ENCODE data around the gene CCDC185. TPM values are rescaled to one million over a fixed set of nuclear protein-coding genes. Genes with fewer than 3 reads are reported as not detected.

Gene CCDC185
- not detected in 2 replicates for total RNA-seq

DNA sequence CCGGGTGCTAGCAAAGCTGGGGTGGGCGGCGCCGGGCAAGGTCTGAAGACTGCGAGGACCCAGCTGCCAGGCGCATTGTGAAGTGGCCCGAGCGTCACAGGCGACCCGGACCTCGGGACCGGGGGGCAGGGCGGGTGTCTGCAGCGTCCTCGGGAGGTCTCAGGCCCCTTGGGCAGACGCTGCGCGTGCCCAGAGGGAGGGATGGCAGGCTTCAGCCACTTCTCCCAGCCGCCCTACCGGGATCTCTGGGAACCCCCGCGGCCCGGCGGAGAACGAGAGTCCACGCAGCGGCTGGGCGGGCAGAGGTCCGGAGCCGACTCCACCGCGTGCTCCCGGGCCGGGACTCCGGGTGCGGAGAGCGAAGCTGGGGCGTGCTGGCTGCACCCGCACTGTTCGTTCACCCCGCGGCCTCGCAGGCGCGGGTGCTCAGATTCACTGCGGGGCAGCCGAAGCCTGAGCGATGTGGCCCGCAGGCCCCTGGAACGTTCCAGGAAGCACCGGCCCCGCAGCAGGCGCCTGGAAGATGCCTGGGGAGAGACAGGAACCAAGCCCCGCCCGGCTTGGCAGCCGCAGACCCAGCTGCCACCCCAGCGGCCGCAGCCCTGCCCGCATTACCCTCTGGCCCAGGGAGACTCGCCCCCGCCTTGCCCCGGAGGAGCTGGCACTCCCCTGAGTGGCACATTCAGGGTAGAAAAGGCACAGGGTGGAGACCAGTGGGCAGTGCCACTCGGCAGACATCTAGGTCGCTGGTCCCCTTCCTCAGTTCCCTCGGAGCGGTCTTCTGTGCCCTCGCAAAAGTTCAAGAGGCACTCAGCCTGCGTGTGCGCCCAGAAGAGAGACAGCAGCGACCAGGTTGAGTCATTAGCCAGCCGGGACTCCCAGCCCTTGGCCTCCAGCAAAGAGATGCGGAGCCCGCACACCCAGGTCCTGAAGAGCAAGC is at the start of gene CCDC185:
TSS of gene CCDC185 (plus strand) at position 141 of the 940 bp plus-strand sequence. CDS start at position 202, 61 bp downstream.

GRCh38 chr1:223363856-223364684 is 29.1 kb upstream of the CCDC185 start, which contains the start of gene SUSD4:
Gene SUSD4 (minus strand): TSS chr1:223364176. CDS start chr1:223363425, 751 bp downstream.

Other genes starting within 250 kb of the CCDC185 start
- gene SUSD4, start 29.2 kb upstream of the CCDC185 start, total RNA-seq: not detected in 2 replicates

Measured in cardiac ventricle fibroblast (primary cell).